Thyroid gland (tissue), 4 donors: Measurements from ENCODE around the gene SLC36A2.

Experiments used
- POLR2A ChIP-seq, 2 donors: fragments of 450-650 bp; IDR thresholded peaks; one replicate each; pipeline ENCODE4 v1.6.1; 2017; ENCODE audit warnings: antibody characterized with exemption in 2 of 2, mild to moderate bottlenecking in 2 of 2, moderate library complexity in 1 of 2
- TF ChIP-seq, protein P1 (sequence below), 6 experiments: fragments of 200-600 bp in 3 of 6; fragments of 450-650 bp in 3 of 6; sonication (generic) in 3 of 6; IDR thresholded peaks; one replicate each; pipeline ENCODE4 v1.5.1; 2016 to 2019; ENCODE audit warnings: antibody characterized with exemption in 6 of 6, mild to moderate bottlenecking in 2 of 6, inconsistent platforms in 1 of 6, moderate library complexity in 1 of 6

GRCh38 chr5:151378616-151379015 lies 31.3 kb upstream of the SLC36A2 start:
- no peak for TF ChIP-seq POLR2A (IDR thresholded peaks at IDR 0.05)
- TF ChIP-seq, protein P1, sequence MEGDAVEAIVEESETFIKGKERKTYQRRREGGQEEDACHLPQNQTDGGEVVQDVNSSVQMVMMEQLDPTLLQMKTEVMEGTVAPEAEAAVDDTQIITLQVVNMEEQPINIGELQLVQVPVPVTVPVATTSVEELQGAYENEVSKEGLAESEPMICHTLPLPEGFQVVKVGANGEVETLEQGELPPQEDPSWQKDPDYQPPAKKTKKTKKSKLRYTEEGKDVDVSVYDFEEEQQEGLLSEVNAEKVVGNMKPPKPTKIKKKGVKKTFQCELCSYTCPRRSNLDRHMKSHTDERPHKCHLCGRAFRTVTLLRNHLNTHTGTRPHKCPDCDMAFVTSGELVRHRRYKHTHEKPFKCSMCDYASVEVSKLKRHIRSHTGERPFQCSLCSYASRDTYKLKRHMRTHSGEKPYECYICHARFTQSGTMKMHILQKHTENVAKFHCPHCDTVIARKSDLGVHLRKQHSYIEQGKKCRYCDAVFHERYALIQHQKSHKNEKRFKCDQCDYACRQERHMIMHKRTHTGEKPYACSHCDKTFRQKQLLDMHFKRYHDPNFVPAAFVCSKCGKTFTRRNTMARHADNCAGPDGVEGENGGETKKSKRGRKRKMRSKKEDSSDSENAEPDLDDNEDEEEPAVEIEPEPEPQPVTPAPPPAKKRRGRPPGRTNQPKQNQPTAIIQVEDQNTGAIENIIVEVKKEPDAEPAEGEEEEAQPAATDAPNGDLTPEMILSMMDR (IDR thresholded peaks at IDR 0.05) = no peak
